HepG2 (cell line): ENCODE results near the gene CHMP1A. TPM values are rescaled to one million over a fixed set of nuclear protein-coding genes. Genes with fewer than 3 reads are reported as not detected.
A peak's percentile ranks its signal among the peaks of the same experiment; 100 is the strongest.

ENCODE experiments used
- AGO1 ChIP-seq: fragments of 200-400 bp; formaldehyde crosslinking; IDR thresholded peaks from 2 replicates; pipeline ENCODE4 v1.6.1; 2017; ENCODE audit warnings: mild to moderate bottlenecking, low read depth, low read length, moderate library complexity; ENCODE audit not compliant: poor library complexity, severe bottlenecking
- BCL6 ChIP-seq: IDR thresholded peaks from 2 replicates; pipeline ENCODE4 v1.6.1; 2016; ENCODE audit warnings: missing genetic modification reagents, missing compliant biosample characterization
- DBP ChIP-seq: sonication (generic); formaldehyde crosslinking; IDR thresholded peaks from 2 replicates; pipeline ENCODE4 v1.4.0; 2020; ENCODE audit warnings: missing genetic modification reagents; ENCODE audit errors: not compliant biosample characterization
- DRAP1 ChIP-seq: IDR thresholded peaks from 2 replicates; pipeline ENCODE4 v1.6.1; 2016; ENCODE audit warnings: missing genetic modification reagents, missing compliant biosample characterization
- FOXP4 ChIP-seq: sonication (generic); formaldehyde crosslinking; IDR thresholded peaks from 2 replicates; pipeline ENCODE4 v1.4.0; 2020; ENCODE audit warnings: missing genetic modification reagents
- HMGXB3 ChIP-seq: sonication (generic); formaldehyde crosslinking; IDR thresholded peaks from 2 replicates; pipeline ENCODE4 v1.4.0; 2020; ENCODE audit warnings: missing genetic modification reagents, borderline replicate concordance
- HNF1B ChIP-seq: sonication (generic); formaldehyde crosslinking; IDR thresholded peaks from 2 replicates; pipeline ENCODE4 v1.5.1; 2020; ENCODE audit warnings: mild to moderate bottlenecking, moderate library complexity, missing genetic modification reagents
- KMT2A ChIP-seq: sonication (generic); formaldehyde crosslinking; IDR thresholded peaks from 2 replicates; pipeline ENCODE4 v1.4.0; 2020; ENCODE audit warnings: missing genetic modification reagents
- POLR2A ChIP-seq, 2 experiments: IDR thresholded peaks; 2 replicates each; pipeline ENCODE4 v1.6.1; 2011; ENCODE audit warnings: low read depth in 2 of 2, low read length in 2 of 2, mild to moderate bottlenecking in 1 of 2, moderate library complexity in 1 of 2; ENCODE audit not compliant: insufficient read depth in 1 of 2
- SP4 ChIP-seq: sonication (generic); formaldehyde crosslinking; IDR thresholded peaks from 2 replicates; pipeline ENCODE4 v1.8.1; 2023; ENCODE audit warnings: mild to moderate bottlenecking, missing genetic modification reagents
- TEAD3 ChIP-seq: optimal IDR thresholded peaks from 2 replicates; pipeline ENCODE3; 2016; ENCODE audit warnings: borderline replicate concordance
- ZNF34 ChIP-seq: sonication (generic); formaldehyde crosslinking; IDR thresholded peaks from 2 replicates; pipeline ENCODE4 v1.4.0; 2020; ENCODE audit warnings: mild to moderate bottlenecking, missing genetic modification reagents, borderline replicate concordance
- ZNF652 ChIP-seq: IDR thresholded peaks from 2 replicates; pipeline ENCODE4 v1.6.1; 2016; ENCODE audit warnings: low read depth, borderline replicate concordance
- ZNF768 ChIP-seq: sonication (generic); formaldehyde crosslinking; IDR thresholded peaks from 2 replicates; pipeline ENCODE4 v1.4.0; 2020; ENCODE audit warnings: missing genetic modification reagents
- ZNF775 ChIP-seq: sonication (generic); formaldehyde crosslinking; IDR thresholded peaks from 2 replicates; pipeline ENCODE4 v1.4.0; 2020; ENCODE audit warnings: missing genetic modification reagents, mild to moderate bottlenecking, moderate library complexity, borderline replicate concordance
- polyA plus RNA-seq, 8 experiments: library from polyadenylated mRNA; depleted of rRNA in 3 of 8; stranded (reverse) in 7 of 8; unstranded in 1 of 8; fragments of >200 nt; fragmentation: Illumina TruSeq in 4 of 8; extraction: Trizol in 4 of 8; gene quantifications; 2 replicates each; pipeline versions ENCODE4 v1.2.1 to v1.2.3, GENCODE V29; 2011 to 2016; ENCODE audit warnings: low read depth in 4 of 8, missing spikeins in 1 of 8, mixed read lengths in 1 of 8; ENCODE audit not compliant: insufficient read depth in 1 of 8
- total RNA-seq, 5 experiments: library from RNA; depleted of rRNA; stranded (reverse); fragments of >200 nt; fragmentation: Illumina TruSeq; extraction: Trizol; gene quantifications; 2 replicates each; pipeline ENCODE4 v1.2.3, GENCODE V29; 2016; ENCODE audit warnings: low read depth in 1 of 5

The CHMP1A gene
- total and polyA plus RNA-seq, 2 of the 13 experiments (the other 11 are each of a cell fraction or from before 2014, with no cell fraction given): 69.4 to 73.3 TPM

GRCh38 chr16:89691986-89692569, 34.6 kb upstream of the CHMP1A start (continued):
- no peak for TF ChIP-seq HMGXB3 (CRISPR knock-in tag)
- TF ChIP-seq POLR2A (IDR thresholded peaks at IDR 0.05; ENCODE audit: insufficient read depth in 1 of 2, low read depth in 2 of 2, low read length in 2 of 2): 0 out of 4 replicates have a peak, but pooled peaks of 1 of the 2 experiments have one; percentile 15
- no peak for TF ChIP-seq HNF1B (CRISPR knock-in tag)
- no peak for TF ChIP-seq ZNF775 (CRISPR knock-in tag)
- TF ChIP-seq FOXP4 (CRISPR knock-in tag): no peak
- TF ChIP-seq ZNF34: no peak
- TF ChIP-seq AGO1: peak; percentile 79
- no peak for TF ChIP-seq DRAP1
- TF ChIP-seq ZNF768 (CRISPR knock-in tag): 0 out of 2 replicates have a peak, but pooled peaks have one; percentile 14
- 0 out of 2 replicates have a peak, but pooled peaks have one; percentile 25 for TF ChIP-seq SP4 (CRISPR knock-in tag)
- peak; percentile 55 for TF ChIP-seq BCL6 (CRISPR knock-in tag)
- no peak for TF ChIP-seq DBP
- peak; percentile 75 for TF ChIP-seq TEAD3 (CRISPR knock-in tag)
- TF ChIP-seq KMT2A (CRISPR knock-in tag): no peak
- no peak for TF ChIP-seq ZNF652 (CRISPR knock-in tag)
